Frontal cortex (tissue), 4 donors: ENCODE measurements around the gene GZMA. TPM values are rescaled to one million over a fixed set of nuclear protein-coding genes. Genes with fewer than 3 reads are reported as not detected.
A peak's percentile ranks its signal among the peaks of the same experiment; 100 is the strongest.
"Not testable (repeated sequence)": the region's sequence is repeated elsewhere in the genome, so short reads cannot be mapped to it uniquely, and the experiment has no call there.

Experiments
- DNase-seq, 2 donors: peaks; one replicate each; pipeline ENCODE4 v3.0.0; 2012; ENCODE audit warnings: low spot score in 2 of 2
- FAIRE-seq: peaks from 2 replicates; lab custom pipeline; 2012; peaks lifted over from hg19 to GRCh38; lab: Jason Lieb, UNC
- total RNA-seq: library from RNA; depleted of rRNA; stranded (reverse); fragments of >200 nt; gene quantifications from one replicate; pipeline ENCODE4 v1.2.3, GENCODE V29; 2014
- donor health status: control.
- donor health status: control.
- donor health status: control.

Gene GZMA
- total RNA-seq, 1 donor from 2014 or later = 0.41 TPM

- FAIRE-seq, DNase-seq: not testable (repeated sequence)
Measured at GRCh38 chr5:55105976-55106375, 3.5 kb downstream of the GZMA start.

- DNase-seq = no peak
- FAIRE-seq = no peak
Measured at GRCh38 chr5:55108661-55109060, 6.2 kb downstream of the GZMA start.

GRCh38 chr5:55110217-55110616 is 7.8 kb downstream of the GZMA start:
- FAIRE-seq (no peak), DNase-seq (no peak)

- no peak for FAIRE-seq
Measured at GRCh38 chr5:55113327-55113726, 10.9 kb downstream of the GZMA start.

GRCh38 chr5:55114061-55114460 is 11.6 kb downstream of the GZMA start:
- DNase-seq = no peak
- no peak for FAIRE-seq

More at GRCh38 chr5:55113327-55113726, 10.9 kb downstream of the GZMA start:
- no peak for DNase-seq

- DNase-seq (no peak), FAIRE-seq (no peak)
Measured at GRCh38 chr5:55123365-55123764, 20.9 kb downstream of the GZMA start.

GRCh38 chr5:55134053-55134722 is 31.7 kb downstream of the GZMA start:
- no peak for DNase-seq

GRCh38 chr5:55136521-55136920 is 34.1 kb downstream of the GZMA start:
- DNase-seq (no peak), FAIRE-seq (no peak)

More at GRCh38 chr5:55134053-55134722, 31.7 kb downstream of the GZMA start:
- FAIRE-seq = no peak

GRCh38 chr5:55140908-55141665 is 38.6 kb downstream of the GZMA start:
- no peak for FAIRE-seq
- no peak for DNase-seq

- FAIRE-seq = no peak
- DNase-seq = no peak
Measured at GRCh38 chr5:55141945-55142690, 39.7 kb downstream of the GZMA start.

- FAIRE-seq (no peak), DNase-seq (no peak)
Measured at GRCh38 chr5:55143624-55144023, 41.2 kb downstream of the GZMA start.

- FAIRE-seq (no peak), DNase-seq (no peak)
Measured at GRCh38 chr5:55146080-55146479, 43.6 kb downstream of the GZMA start.

- no peak for FAIRE-seq
- peak; percentile 24 to 59 for DNase-seq
Measured at GRCh38 chr5:55146543-55147151, 44.2 kb downstream of the GZMA start.

GRCh38 chr5:55149308-55149795 is 46.9 kb downstream of the GZMA start:
- FAIRE-seq = no peak
- DNase-seq = no peak

GRCh38 chr5:55151923-55152842 is 49.7 kb downstream of the GZMA start:
- no peak for DNase-seq
- FAIRE-seq = no peak

GRCh38 chr5:55154873-55155272 is 52.4 kb downstream of the GZMA start:
- no peak for DNase-seq

More at GRCh38 chr5:55154873-55155272, 52.4 kb downstream of the GZMA start:
- no peak for FAIRE-seq
